K562 (cell line): ENCODE measurements around the gene STXBP6. TPM values are rescaled to one million over a fixed set of nuclear protein-coding genes. Genes with fewer than 3 reads are reported as not detected.

Source experiments
- ATAC-seq: fragments of 200-7000 bp; cut with Tn5 transposase; 3 replicates; pipeline ENCODE4 v1.9.1; 2020; ENCODE audit warnings: moderate library complexity
- BruUV-seq: library from RNA; stranded (reverse); fragments of 400-500 nt; replicated peaks from 2 replicates; lab custom pipeline; 2021; lab: Mats Ljungman, UMichigan
- CTCF ChIA-PET: fragments of 300-600 bp; formaldehyde crosslinking; extraction: SDS; loops from one replicate; lab custom pipeline; 2021; ENCODE audit warnings: low intra/inter-chr PET ratio; lab: Yijun Ruan, JAX
- POLR2A ChIA-PET: fragments of 300-600, 350-650 bp; sonication (Branson Sonifier 250); formaldehyde crosslinking; extraction: SDS; loops from one replicate; lab custom pipeline; 2021; ENCODE audit warnings: antibody characterized with exemption, inconsistent platforms; lab: Yijun Ruan, JAX
- DNase-seq, 4 experiments: peaks; one replicate each; pipeline versions ENCODE4 v3.0.0 to v3.0.0-alpha.2; 2011 to 2018; ENCODE audit warnings: low spot score in 3 of 4, mixed read lengths in 3 of 4; ENCODE audit errors: extremely low read depth in 1 of 4
- FAIRE-seq: peaks from 2 replicates; lab custom pipeline; 2011; peaks lifted over from hg19 to GRCh38; lab: Jason Lieb, UNC
- H2AFZ ChIP-seq: 2 replicates; pipeline ENCODE4 v1.6.0; 2011; ENCODE audit warnings: low read depth, low read length, control low read depth, inconsistent platforms
- H3K27ac ChIP-seq: fragments of 200-600 bp; 3 replicates; pipeline ENCODE4 v1.8.0; 2011; ENCODE audit warnings: low read depth, mild to moderate bottlenecking, control low read depth, inconsistent platforms, low read length, moderate library complexity, mixed read lengths; ENCODE audit errors: extremely low read depth
- H3K27me3 ChIP-seq, 2 experiments: fragments of 300-600 bp in 1 of 2; 2 replicates in 1 of 2; 3 replicates in 1 of 2; pipeline versions ENCODE4 v1.6.0 to v1.8.0; 2011; ENCODE audit warnings: inconsistent platforms in 2 of 2, low read length in 2 of 2, mild to moderate bottlenecking in 1 of 2, mixed read lengths in 1 of 2, moderate library complexity in 1 of 2; ENCODE audit not compliant: control insufficient read depth in 2 of 2, insufficient read depth in 2 of 2
- H3K36me3 ChIP-seq: fragments of 300-600 bp; 3 replicates; pipeline ENCODE4 v1.8.0; 2011; ENCODE audit warnings: mild to moderate bottlenecking, low read length, inconsistent platforms; ENCODE audit not compliant: control insufficient read depth, insufficient read depth
- H3K4me1 ChIP-seq, 2 experiments: fragments of 200-600 bp in 1 of 2; replicated peaks in 1 of 2; 2 replicates in 1 of 2; 3 replicates in 1 of 2; pipeline versions ENCODE4 v1.5.1 to v1.8.0; 2011; ENCODE audit warnings: inconsistent platforms in 2 of 2, low read length in 2 of 2, mild to moderate bottlenecking in 1 of 2, mixed read lengths in 1 of 2, moderate library complexity in 1 of 2; ENCODE audit not compliant: control insufficient read depth in 2 of 2, insufficient read depth in 2 of 2
- H3K4me2 ChIP-seq: 2 replicates; pipeline ENCODE4 v1.6.1; 2011; ENCODE audit warnings: low read length, control low read depth, inconsistent platforms, mixed read lengths; ENCODE audit not compliant: insufficient read depth
- H3K4me3 ChIP-seq: fragments of 200-600 bp; sonication (generic), shearing (Covaris generic); 2 replicates; pipeline ENCODE4 v1.5.1; 2016; ENCODE audit warnings: control low read depth, inconsistent platforms
- H3K79me2 ChIP-seq: fragments of 200-600 bp; 3 replicates; pipeline ENCODE4 v1.8.0; 2011; ENCODE audit warnings: low read length, inconsistent platforms; ENCODE audit not compliant: control insufficient read depth, insufficient read depth
- H3K9ac ChIP-seq, 2 experiments: 2 replicates each; pipeline versions ENCODE4 v1.6.0 to v1.6.1; 2011; ENCODE audit warnings: low read depth in 2 of 2, low read length in 2 of 2, control low read depth in 1 of 2, inconsistent platforms in 1 of 2, mild to moderate bottlenecking in 1 of 2, mixed read lengths in 1 of 2; ENCODE audit not compliant: insufficient read depth in 1 of 2
- H3K9me1 ChIP-seq: one replicate; pipeline ENCODE4 v1.6.0; 2011; ENCODE audit warnings: inconsistent platforms, mild to moderate bottlenecking, low read length, moderate library complexity; ENCODE audit not compliant: control insufficient read depth, insufficient read depth
- H3K9me3 ChIP-seq: replicated peaks from 2 replicates; pipeline ENCODE4 v1.5.1; 2011; ENCODE audit warnings: low read depth, low read length, inconsistent platforms; ENCODE audit not compliant: control insufficient read depth, insufficient read depth
- H4K20me1 ChIP-seq: replicated peaks from 2 replicates; pipeline ENCODE4 v1.6.1; 2011; ENCODE audit warnings: low read length, inconsistent platforms, mixed read lengths; ENCODE audit not compliant: control insufficient read depth, insufficient read depth
- GABPB2 ChIP-seq: fragments of 250-450 bp; sonication (Bioruptor Pico); conservative IDR thresholded peaks from 2 replicates; pipeline ENCODE4 v1.5.1; 2021; ENCODE audit warnings: mild to moderate bottlenecking
- NRF1 ChIP-seq, 2 experiments: fragments of 450-650 bp; IDR thresholded peaks in 1 of 2; conservative IDR thresholded peaks in 1 of 2; 2 replicates each; pipeline ENCODE4 v1.6.1; 2014; ENCODE audit warnings: mild to moderate bottlenecking in 2 of 2
- RB1 ChIP-seq: fragments of 450-650 bp; IDR thresholded peaks from 2 replicates; pipeline ENCODE4 v1.6.1; 2017; ENCODE audit warnings: low read depth, mild to moderate bottlenecking
- RBBP5 ChIP-seq: fragments of 200-600 bp; sonication (generic); IDR thresholded peaks from 2 replicates; pipeline ENCODE4 v1.6.1; 2012; ENCODE audit warnings: borderline replicate concordance, mild to moderate bottlenecking, low read length, control low read depth, inconsistent platforms; ENCODE audit not compliant: insufficient read depth, poor library complexity, severe bottlenecking
- TCF7L2 ChIP-seq: fragments of 150-350 bp; IDR thresholded peaks from 2 replicates; pipeline ENCODE4 v1.6.1; 2016; ENCODE audit warnings: low read depth, mild to moderate bottlenecking, low read length, moderate library complexity
- TEAD4 ChIP-seq, 2 experiments: sonication (generic) in 1 of 2; formaldehyde crosslinking in 1 of 2; IDR thresholded peaks; 2 replicates each; pipeline versions ENCODE4 v1.6.1 to v1.8.0; 2012 to 2022; ENCODE audit warnings: borderline replicate concordance in 1 of 2, inconsistent platforms in 1 of 2, low read length in 1 of 2, mild to moderate bottlenecking in 1 of 2, missing genetic modification reagents in 1 of 2
- ZNF778 ChIP-seq: fragments of 450-650 bp; formaldehyde crosslinking; IDR thresholded peaks from 2 replicates; pipeline ENCODE4 v1.4.0; 2020; ENCODE audit warnings: mild to moderate bottlenecking, moderate library complexity
- WGBS: fragments of 100-300 bp; shearing (Covaris generic); methylation state at CpG from one replicate; pipeline ENCODE4 v1.1.6; 2016; ENCODE audit warnings: low coverage, mixed read lengths; ENCODE audit not compliant: insufficient coverage; ENCODE audit errors: missing lambda C conversion rate; 5-methylcytosine and 5-hydroxymethylcytosine counted together
- in situ Hi-C: fragments of 300-500 bp; cut with MboI; formaldehyde crosslinking; loops from 4 replicates; pipeline ENCODE4 v1.15.0; 2018; ENCODE audit warnings: inconsistent platforms, mixed read lengths
- intact Hi-C: fragments of 100-400 bp; cut with micrococcal nuclease; formaldehyde crosslinking; loops from 2 replicates; pipeline ENCODE4 v1.14.2; 2022
- polyA plus RNA-seq, 8 experiments: library from polyadenylated mRNA; depleted of rRNA in 4 of 8; stranded (reverse) in 5 of 8; unstranded in 3 of 8; fragments of >200 nt; fragmentation: Nextera tagmentation in 2 of 8; fragmentation: Illumina TruSeq in 1 of 8; extraction: Ambion mirVana in 2 of 8; extraction: Trizol in 1 of 8; gene quantifications; 2 replicates each; pipeline versions ENCODE4 v1.2.1 to v1.2.3, GENCODE V29; 2011 to 2014; ENCODE audit warnings: inconsistent platforms in 1 of 8, missing spikeins in 1 of 8
- total RNA-seq, 7 experiments: library from RNA; depleted of rRNA in 6 of 7; stranded (reverse); fragments of >200 nt in 6 of 7; fragmentation: Illumina TruSeq in 2 of 7; extraction: Trizol in 2 of 7; gene quantifications; 2 replicates each; pipeline versions ENCODE4 v1.2.1 to v1.2.3, GENCODE V29; 2011 to 2021; ENCODE audit warnings: low replicate concordance in 1 of 7
- TF ChIP-seq, protein P1 (sequence below), 2 experiments: fragments of 450-650 bp in 1 of 2; IDR thresholded peaks; 2 replicates each; pipeline ENCODE4 v1.6.1; 2011 to 2017; ENCODE audit warnings: low read depth in 2 of 2, antibody characterized with exemption in 1 of 2, borderline replicate concordance in 1 of 2, low read length in 1 of 2, mild to moderate bottlenecking in 1 of 2, mixed read lengths in 1 of 2; ENCODE audit not compliant: control insufficient read depth in 1 of 2
- TF ChIP-seq, protein P2 (sequence below): fragments of 250-450 bp; sonication (Bioruptor Pico); IDR thresholded peaks from 2 replicates; pipeline ENCODE4 v1.4.0; 2020
- TF ChIP-seq, protein P3 (sequence below): fragments of 250-450 bp; sonication (Bioruptor Pico); IDR thresholded peaks from 2 replicates; pipeline ENCODE4 v1.5.0; 2022; ENCODE audit warnings: mild to moderate bottlenecking

The STXBP6 gene
- total and polyA plus RNA-seq, 9 of the 15 experiments (the other 6 are each of a cell fraction or from before 2014, with no cell fraction given) = 0.27 to 0.89 (median 0.59) TPM

DNA sequence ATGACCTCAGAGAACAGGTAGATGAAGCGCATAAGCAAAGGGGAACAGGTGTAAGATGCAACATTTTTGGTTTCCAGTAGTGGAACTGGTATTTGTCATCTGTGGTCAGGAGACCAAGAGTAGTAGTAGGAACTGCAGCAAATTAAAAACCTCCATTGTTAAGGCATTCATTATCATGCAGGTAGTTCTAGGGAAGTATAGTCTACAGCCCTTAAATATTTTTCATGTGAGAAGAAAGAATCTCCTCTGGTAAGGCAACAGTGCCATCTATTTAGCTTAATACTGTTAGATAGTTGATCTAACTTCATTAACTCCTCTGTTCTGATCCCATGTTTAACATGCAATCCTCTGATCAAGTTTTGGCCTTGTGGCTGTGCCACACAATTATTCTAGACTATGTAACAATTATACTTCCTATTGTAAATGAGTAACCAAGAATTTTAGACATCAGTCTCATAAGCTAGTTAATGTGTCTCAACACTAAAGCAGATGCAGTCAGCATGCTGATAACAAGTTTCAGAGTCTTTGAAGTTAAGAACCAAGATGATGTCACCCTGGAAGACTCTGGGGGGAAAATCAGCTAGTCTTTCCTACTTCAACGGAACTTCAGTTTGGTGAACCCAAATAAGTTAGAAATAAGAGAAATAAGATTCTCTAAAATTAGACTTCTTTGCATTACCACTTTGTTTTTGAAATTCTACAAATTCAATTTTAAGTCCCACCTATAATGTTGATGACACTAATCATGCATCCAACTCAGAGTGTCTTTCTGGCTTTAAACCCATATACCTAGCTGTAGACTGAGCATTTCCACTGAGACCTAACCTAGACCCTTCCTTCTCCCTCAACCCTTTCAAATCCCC is 70.9 kb downstream of the STXBP6 start (continued):
- TF ChIP-seq, protein P1, sequence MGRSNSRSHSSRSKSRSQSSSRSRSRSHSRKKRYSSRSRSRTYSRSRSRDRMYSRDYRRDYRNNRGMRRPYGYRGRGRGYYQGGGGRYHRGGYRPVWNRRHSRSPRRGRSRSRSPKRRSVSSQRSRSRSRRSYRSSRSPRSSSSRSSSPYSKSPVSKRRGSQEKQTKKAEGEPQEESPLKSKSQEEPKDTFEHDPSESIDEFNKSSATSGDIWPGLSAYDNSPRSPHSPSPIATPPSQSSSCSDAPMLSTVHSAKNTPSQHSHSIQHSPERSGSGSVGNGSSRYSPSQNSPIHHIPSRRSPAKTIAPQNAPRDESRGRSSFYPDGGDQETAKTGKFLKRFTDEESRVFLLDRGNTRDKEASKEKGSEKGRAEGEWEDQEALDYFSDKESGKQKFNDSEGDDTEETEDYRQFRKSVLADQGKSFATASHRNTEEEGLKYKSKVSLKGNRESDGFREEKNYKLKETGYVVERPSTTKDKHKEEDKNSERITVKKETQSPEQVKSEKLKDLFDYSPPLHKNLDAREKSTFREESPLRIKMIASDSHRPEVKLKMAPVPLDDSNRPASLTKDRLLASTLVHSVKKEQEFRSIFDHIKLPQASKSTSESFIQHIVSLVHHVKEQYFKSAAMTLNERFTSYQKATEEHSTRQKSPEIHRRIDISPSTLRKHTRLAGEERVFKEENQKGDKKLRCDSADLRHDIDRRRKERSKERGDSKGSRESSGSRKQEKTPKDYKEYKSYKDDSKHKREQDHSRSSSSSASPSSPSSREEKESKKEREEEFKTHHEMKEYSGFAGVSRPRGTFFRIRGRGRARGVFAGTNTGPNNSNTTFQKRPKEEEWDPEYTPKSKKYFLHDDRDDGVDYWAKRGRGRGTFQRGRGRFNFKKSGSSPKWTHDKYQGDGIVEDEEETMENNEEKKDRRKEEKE (IDR thresholded peaks at IDR 0.05; ENCODE audit: borderline replicate concordance in 1 of 2, control insufficient read depth in 1 of 2, low read depth in 2 of 2, low read length in 1 of 2) = no peak
- TF ChIP-seq, protein P2, sequence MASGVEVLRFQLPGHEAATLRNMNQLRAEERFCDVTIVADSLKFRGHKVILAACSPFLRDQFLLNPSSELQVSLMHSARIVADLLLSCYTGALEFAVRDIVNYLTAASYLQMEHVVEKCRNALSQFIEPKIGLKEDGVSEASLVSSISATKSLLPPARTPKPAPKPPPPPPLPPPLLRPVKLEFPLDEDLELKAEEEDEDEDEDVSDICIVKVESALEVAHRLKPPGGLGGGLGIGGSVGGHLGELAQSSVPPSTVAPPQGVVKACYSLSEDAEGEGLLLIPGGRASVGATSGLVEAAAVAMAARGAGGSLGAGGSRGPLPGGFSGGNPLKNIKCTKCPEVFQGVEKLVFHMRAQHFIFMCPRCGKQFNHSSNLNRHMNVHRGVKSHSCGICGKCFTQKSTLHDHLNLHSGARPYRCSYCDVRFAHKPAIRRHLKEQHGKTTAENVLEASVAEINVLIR (CRISPR knock-in tag) = no peak

DNA sequence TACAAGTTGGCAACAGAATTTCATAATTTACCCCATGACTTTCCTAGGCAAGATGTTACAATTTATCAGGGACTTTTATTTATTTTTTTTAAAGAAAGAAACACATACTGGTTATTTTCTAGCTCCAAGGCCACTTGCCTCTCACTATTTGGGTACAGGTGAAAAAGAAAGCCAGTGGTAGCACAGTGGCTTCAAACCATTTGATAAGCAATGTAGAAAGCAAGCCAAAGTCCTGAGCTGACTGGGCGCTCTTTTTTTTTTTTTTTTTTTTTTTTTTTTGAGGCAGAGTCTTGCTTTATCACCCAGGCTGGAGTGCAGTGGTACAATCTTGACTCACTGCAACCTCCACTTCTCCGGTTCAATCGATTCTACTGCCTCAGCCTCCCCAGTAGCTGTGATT is 73.3 kb downstream of the STXBP6 start:
- intact Hi-C loops (no loop called here), in situ Hi-C loops (no loop called here)
- H3K27me3 ChIP-seq = no peaks in the 10 kb centered on the region
- ChIA-PET POLR2A (no interaction called here), CTCF (no interaction called here)
- BruUV-seq = no TSS peak
- H3K9me1 ChIP-seq = no peaks in the 10 kb centered on the region
- no peak overlapping the region for H3K4me2 ChIP-seq
- H4K20me1 ChIP-seq = no peaks in the 10 kb centered on the region
- H3K4me1 ChIP-seq = no peaks in the 10 kb centered on the region; a peak in 1 of 5 replicates
- WGBS = 0% methylated on average over 2 of the region's 3 CpGs
- ATAC-seq (no peak), FAIRE-seq (no peak), DNase-seq (no peak)
- no peak overlapping the region for H3K27ac ChIP-seq
- no peaks in the 10 kb centered on the region for H3K36me3 ChIP-seq
- H3K9me3 ChIP-seq = no peaks in the 10 kb centered on the region
- no peak overlapping the region for H3K9ac ChIP-seq
- no peaks in the 10 kb centered on the region for H3K79me2 ChIP-seq
- H2AFZ ChIP-seq = no peak overlapping the region
- no peak overlapping the region for H3K4me3 ChIP-seq
- TF ChIP-seq NRF1 (conservative IDR thresholded peaks at IDR 0.05 in 1 of 2, IDR thresholded peaks at IDR 0.05 in 1 of 2) (no peak), RB1 (no peak), RBBP5 (no peak), ZNF778 (no peak), GABPB2 (CRISPR knock-in tag) (no peak), TEAD4 (IDR thresholded peaks at IDR 0.05; ENCODE audit: low read length) (no peak), TEAD4 (CRISPR knock-in tag; IDR thresholded peaks at IDR 0.05; ENCODE audit: borderline replicate concordance) (no peak), TCF7L2 (no peak)
- TF ChIP-seq, protein P2 (CRISPR knock-in tag) = no peak
- TF ChIP-seq, protein P3, sequence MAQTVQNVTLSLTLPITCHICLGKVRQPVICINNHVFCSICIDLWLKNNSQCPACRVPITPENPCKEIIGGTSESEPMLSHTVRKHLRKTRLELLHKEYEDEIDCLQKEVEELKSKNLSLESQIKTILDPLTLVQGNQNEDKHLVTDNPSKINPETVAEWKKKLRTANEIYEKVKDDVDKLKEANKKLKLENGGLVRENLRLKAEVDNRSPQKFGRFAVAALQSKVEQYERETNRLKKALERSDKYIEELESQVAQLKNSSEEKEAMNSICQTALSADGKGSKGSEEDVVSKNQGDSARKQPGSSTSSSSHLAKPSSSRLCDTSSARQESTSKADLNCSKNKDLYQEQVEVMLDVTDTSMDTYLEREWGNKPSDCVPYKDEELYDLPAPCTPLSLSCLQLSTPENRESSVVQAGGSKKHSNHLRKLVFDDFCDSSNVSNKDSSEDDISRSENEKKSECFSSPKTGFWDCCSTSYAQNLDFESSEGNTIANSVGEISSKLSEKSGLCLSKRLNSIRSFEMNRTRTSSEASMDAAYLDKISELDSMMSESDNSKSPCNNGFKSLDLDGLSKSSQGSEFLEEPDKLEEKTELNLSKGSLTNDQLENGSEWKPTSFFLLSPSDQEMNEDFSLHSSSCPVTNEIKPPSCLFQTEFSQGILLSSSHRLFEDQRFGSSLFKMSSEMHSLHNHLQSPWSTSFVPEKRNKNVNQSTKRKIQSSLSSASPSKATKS (CRISPR knock-in tag) = no peak
